ENCODE measurements around the gene ALG14. TPM values are rescaled to one million over a fixed set of nuclear protein-coding genes. Genes with fewer than 3 reads are reported as not detected.

The ALG14 gene
- total and polyA plus RNA-seq, 4 donors, result 1.0 to 16.6 (median 1.9) TPM

DNA sequence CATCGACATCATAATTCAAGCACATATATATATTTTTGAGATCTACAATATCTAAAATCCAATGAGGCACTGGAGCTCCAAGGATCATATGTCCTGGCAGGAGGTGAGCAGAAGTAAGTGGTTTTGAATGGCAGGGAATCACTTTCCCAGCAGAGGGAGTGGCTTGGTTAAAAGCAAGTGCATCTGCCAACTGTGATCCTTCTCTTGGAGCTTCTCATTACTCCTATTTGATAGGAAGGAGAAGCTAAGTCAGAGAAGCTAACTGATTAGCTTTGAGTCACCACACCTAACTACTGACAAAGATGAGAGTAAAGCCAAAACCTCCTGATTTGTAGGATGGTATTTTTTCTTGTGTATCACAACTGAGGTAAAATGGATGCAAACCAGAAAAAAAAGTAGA, 55.0 kb downstream of the ALG14 start:
- TF ChIP-seq REST (IDR thresholded peaks at IDR 0.05), result no peak
- TF ChIP-seq, protein P1, sequence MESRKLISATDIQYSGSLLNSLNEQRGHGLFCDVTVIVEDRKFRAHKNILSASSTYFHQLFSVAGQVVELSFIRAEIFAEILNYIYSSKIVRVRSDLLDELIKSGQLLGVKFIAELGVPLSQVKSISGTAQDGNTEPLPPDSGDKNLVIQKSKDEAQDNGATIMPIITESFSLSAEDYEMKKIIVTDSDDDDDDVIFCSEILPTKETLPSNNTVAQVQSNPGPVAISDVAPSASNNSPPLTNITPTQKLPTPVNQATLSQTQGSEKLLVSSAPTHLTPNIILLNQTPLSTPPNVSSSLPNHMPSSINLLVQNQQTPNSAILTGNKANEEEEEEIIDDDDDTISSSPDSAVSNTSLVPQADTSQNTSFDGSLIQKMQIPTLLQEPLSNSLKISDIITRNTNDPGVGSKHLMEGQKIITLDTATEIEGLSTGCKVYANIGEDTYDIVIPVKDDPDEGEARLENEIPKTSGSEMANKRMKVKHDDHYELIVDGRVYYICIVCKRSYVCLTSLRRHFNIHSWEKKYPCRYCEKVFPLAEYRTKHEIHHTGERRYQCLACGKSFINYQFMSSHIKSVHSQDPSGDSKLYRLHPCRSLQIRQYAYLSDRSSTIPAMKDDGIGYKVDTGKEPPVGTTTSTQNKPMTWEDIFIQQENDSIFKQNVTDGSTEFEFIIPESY (IDR thresholded peaks at IDR 0.05), result no peak
- no peak for TF ChIP-seq RXRA (IDR thresholded peaks at IDR 0.05)
- TF ChIP-seq NR2F2 (IDR thresholded peaks at IDR 0.05), result no peak
- no peak for TF ChIP-seq FOXA2 (IDR thresholded peaks at IDR 0.05)
- TF ChIP-seq TAF1 (conservative IDR thresholded peaks at IDR 0.05), result no peak
- no peak for TF ChIP-seq MAX (IDR thresholded peaks at IDR 0.05)
- TF ChIP-seq JUND (IDR thresholded peaks at IDR 0.05), result no peak
- no peak for TF ChIP-seq SP1 (IDR thresholded peaks at IDR 0.05)
- TF ChIP-seq FOXA1 (IDR thresholded peaks at IDR 0.05), result no peak
- no peak for TF ChIP-seq YY1 (IDR thresholded peaks at IDR 0.05)
- TF ChIP-seq, protein P2, sequence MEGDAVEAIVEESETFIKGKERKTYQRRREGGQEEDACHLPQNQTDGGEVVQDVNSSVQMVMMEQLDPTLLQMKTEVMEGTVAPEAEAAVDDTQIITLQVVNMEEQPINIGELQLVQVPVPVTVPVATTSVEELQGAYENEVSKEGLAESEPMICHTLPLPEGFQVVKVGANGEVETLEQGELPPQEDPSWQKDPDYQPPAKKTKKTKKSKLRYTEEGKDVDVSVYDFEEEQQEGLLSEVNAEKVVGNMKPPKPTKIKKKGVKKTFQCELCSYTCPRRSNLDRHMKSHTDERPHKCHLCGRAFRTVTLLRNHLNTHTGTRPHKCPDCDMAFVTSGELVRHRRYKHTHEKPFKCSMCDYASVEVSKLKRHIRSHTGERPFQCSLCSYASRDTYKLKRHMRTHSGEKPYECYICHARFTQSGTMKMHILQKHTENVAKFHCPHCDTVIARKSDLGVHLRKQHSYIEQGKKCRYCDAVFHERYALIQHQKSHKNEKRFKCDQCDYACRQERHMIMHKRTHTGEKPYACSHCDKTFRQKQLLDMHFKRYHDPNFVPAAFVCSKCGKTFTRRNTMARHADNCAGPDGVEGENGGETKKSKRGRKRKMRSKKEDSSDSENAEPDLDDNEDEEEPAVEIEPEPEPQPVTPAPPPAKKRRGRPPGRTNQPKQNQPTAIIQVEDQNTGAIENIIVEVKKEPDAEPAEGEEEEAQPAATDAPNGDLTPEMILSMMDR (IDR thresholded peaks at IDR 0.05; ENCODE audit: low read depth, low read length, missing input control), result no peak
- TF ChIP-seq HNF4A (conservative IDR thresholded peaks at IDR 0.05), result no peak
- TF ChIP-seq RAD21 (IDR thresholded peaks at IDR 0.05), result no peak
- no peak for TF ChIP-seq HNF4G (IDR thresholded peaks at IDR 0.05)
- TF ChIP-seq ATF3 (IDR thresholded peaks at IDR 0.05), result no peak
- no peak for TF ChIP-seq EGR1 (IDR thresholded peaks at IDR 0.05; ENCODE audit: low read depth in 2 of 2)
- TF ChIP-seq GABPA (IDR thresholded peaks at IDR 0.05 in 1 of 2, conservative IDR thresholded peaks at IDR 0.05 in 1 of 2), result no peak
- Histone ChIP-seq H3K27me3 (ENCODE audit: control insufficient read depth in 4 of 4, insufficient read depth in 4 of 4, low read length in 3 of 4) (no peaks in the 10 kb centered on the region), H3K27ac (ENCODE audit: low read depth in 1 of 2, low read length in 2 of 2) (no peak overlapping the region), H3K9ac (ENCODE audit: low read depth in 1 of 2, low read length in 2 of 2) (no peak overlapping the region), H3K4me1 (ENCODE audit: control insufficient read depth in 4 of 4, insufficient read depth in 4 of 4, low read length in 3 of 4) (peaks cover 3 to 9% (median 4%) of the 10 kb centered on the region in 4 donors), H3K4me3 (ENCODE audit: low read depth in 1 of 3, low read length in 3 of 3) (no peak overlapping the region), H3K9me3 (ENCODE audit: control insufficient read depth in 4 of 4, low read length in 3 of 4) (no peaks in the 10 kb centered on the region), H3K36me3 (ENCODE audit: control insufficient read depth in 4 of 4, insufficient read depth in 3 of 4, low read depth in 1 of 4, low read length in 3 of 4) (no peaks in the 10 kb centered on the region)
- 100% methylated on average over 1 of the region's 1 CpG for WGBS
- no peak for DNase-seq (ENCODE audit: low spot score)
